ENCODE measurements around the gene HOOK2. TPM values are rescaled to one million over a fixed set of nuclear protein-coding genes. Genes with fewer than 3 reads are reported as not detected.

HOOK2 gene
- total and polyA plus RNA-seq, 9 of the 15 experiments (the other 6 are each of a cell fraction or from before 2014, with no cell fraction given): 1.3 to 17.2 (median 9.9) TPM

GRCh38 chr19:12733369-12734214 is 41.8 kb downstream of the HOOK2 start (continued):
- peak; percentile 56 for TF ChIP-seq PRDM10 (IDR thresholded peaks at IDR 0.05; ENCODE audit: partially characterized antibody)
- no peak for TF ChIP-seq GATAD2B (IDR thresholded peaks at IDR 0.05; ENCODE audit: borderline replicate concordance)
- no peak for TF ChIP-seq SMARCB1 (IDR thresholded peaks at IDR 0.05; ENCODE audit: insufficient read length, low read depth)
- TF ChIP-seq COPS2 (conservative IDR thresholded peaks at IDR 0.05): no peak
- no peak for TF ChIP-seq SMARCA4 (IDR thresholded peaks at IDR 0.05)
- TF ChIP-seq ETS2 (tag; IDR thresholded peaks at IDR 0.05; ENCODE audit: borderline replicate concordance, poor library complexity, severe bottlenecking): no peak
- 0 out of 2 replicates have a peak, but pooled peaks have one; percentile 21 for TF ChIP-seq ZNF592 (IDR thresholded peaks at IDR 0.05)
- TF ChIP-seq ZNF239 (CRISPR knock-in tag; IDR thresholded peaks at IDR 0.05): no peak
- no peak for TF ChIP-seq SMARCE1 (IDR thresholded peaks at IDR 0.05)
- no peak for TF ChIP-seq GABPB1 (CRISPR knock-in tag; IDR thresholded peaks at IDR 0.05)
- TF ChIP-seq ZNF146 (CRISPR knock-in tag; IDR thresholded peaks at IDR 0.05; ENCODE audit: unreplicated experiment): no peak
- TF ChIP-seq RB1 (IDR thresholded peaks at IDR 0.05; ENCODE audit: low read depth): no peak
- no peak for TF ChIP-seq RHOXF2B (CRISPR knock-in tag; conservative IDR thresholded peaks at IDR 0.05)
- TF ChIP-seq ZNF778 (CRISPR knock-in tag; IDR thresholded peaks at IDR 0.05): no peak
- TF ChIP-seq ZBTB26 (CRISPR knock-in tag; IDR thresholded peaks at IDR 0.05): no peak
- no peak for TF ChIP-seq TCF7 (IDR thresholded peaks at IDR 0.05; ENCODE audit: borderline replicate concordance)
- TF ChIP-seq ATF1 (CRISPR knock-in tag; IDR thresholded peaks at IDR 0.05): no peak
- TF ChIP-seq ATF1 (tag; IDR thresholded peaks at IDR 0.05): peak; percentile 16; the same call in 1 of the 2 replicates
- no peak for TF ChIP-seq IFI16 (CRISPR knock-in tag; IDR thresholded peaks at IDR 0.05)
- no peak for TF ChIP-seq U2AF2 (optimal IDR thresholded peaks at IDR 0.05; ENCODE audit: low read depth, low read length)
- TF ChIP-seq MAFF (IDR thresholded peaks at IDR 0.05; ENCODE audit: low read length): no peak
